Large intestine (tissue), 1 donor: Measurements from ENCODE around the gene KRTAP13-1. TPM values are rescaled to one million over a fixed set of nuclear protein-coding genes. Genes with fewer than 3 reads are reported as not detected.

Experiments
- polyA plus RNA-seq: library from polyadenylated mRNA; unstranded; fragments of 120-200 nt; gene quantifications from one replicate; pipeline ENCODE4 v1.2.1, GENCODE V29; 2013

KRTAP13-1 gene
- polyA plus RNA-seq, 1 donor, result not detected

Other genes with a start within 250 kb of the KRTAP13-1 start
- gene CLDN17, start 229.2 kb upstream of the KRTAP13-1 start, polyA plus RNA-seq, result not detected
- not detected for gene CLDN8, start 179.9 kb upstream of the KRTAP13-1 start, polyA plus RNA-seq
- not detected for gene KRTAP24-1, start 113.1 kb upstream of the KRTAP13-1 start, polyA plus RNA-seq
- not detected for gene KRTAP25-1, start 106.5 kb upstream of the KRTAP13-1 start, polyA plus RNA-seq
- gene KRTAP26-1, start 75.7 kb upstream of the KRTAP13-1 start, polyA plus RNA-seq, result not detected
- gene KRTAP27-1, start 58.3 kb upstream of the KRTAP13-1 start, polyA plus RNA-seq, result not detected
- not detected for gene KRTAP23-1, start 47.4 kb upstream of the KRTAP13-1 start, polyA plus RNA-seq
- not detected for gene KRTAP13-2, start 23.8 kb upstream of the KRTAP13-1 start, polyA plus RNA-seq
- gene KRTAP13-3, start 29.9 kb downstream of the KRTAP13-1 start, polyA plus RNA-seq, result not detected
- not detected for gene KRTAP13-4, start 34.2 kb downstream of the KRTAP13-1 start, polyA plus RNA-seq
- gene KRTAP15-1, start 44.2 kb downstream of the KRTAP13-1 start, polyA plus RNA-seq, result not detected
- not detected for gene KRTAP19-1, start 84.3 kb downstream of the KRTAP13-1 start, polyA plus RNA-seq
- gene KRTAP19-2, start 91.4 kb downstream of the KRTAP13-1 start, polyA plus RNA-seq, result not detected
- gene KRTAP19-3, start 96.0 kb downstream of the KRTAP13-1 start, polyA plus RNA-seq, result not detected
- gene KRTAP19-4, start 101.1 kb downstream of the KRTAP13-1 start, polyA plus RNA-seq, result not detected
- gene KRTAP19-5, start 106.1 kb downstream of the KRTAP13-1 start, polyA plus RNA-seq, result not detected
- not detected for gene KRTAP19-6, start 145.8 kb downstream of the KRTAP13-1 start, polyA plus RNA-seq
- not detected for gene KRTAP19-7, start 165.3 kb downstream of the KRTAP13-1 start, polyA plus RNA-seq
- gene KRTAP22-2, start 194.4 kb downstream of the KRTAP13-1 start, polyA plus RNA-seq, result not detected
- not detected for gene KRTAP6-3, start 196.4 kb downstream of the KRTAP13-1 start, polyA plus RNA-seq
- gene KRTAP6-2, start 202.9 kb downstream of the KRTAP13-1 start, polyA plus RNA-seq, result not detected
- not detected for gene KRTAP22-1, start 205.1 kb downstream of the KRTAP13-1 start, polyA plus RNA-seq
- not detected for gene KRTAP6-1, start 217.9 kb downstream of the KRTAP13-1 start, polyA plus RNA-seq
- not detected for gene KRTAP20-1, start 220.4 kb downstream of the KRTAP13-1 start, polyA plus RNA-seq
- gene KRTAP20-4, start 224.6 kb downstream of the KRTAP13-1 start, polyA plus RNA-seq, result not detected
- gene KRTAP20-2, start 239.2 kb downstream of the KRTAP13-1 start, polyA plus RNA-seq, result not detected
- gene KRTAP20-3, start 246.8 kb downstream of the KRTAP13-1 start, polyA plus RNA-seq, result not detected